Measurements from ENCODE around the gene EYS. TPM values are rescaled to one million over a fixed set of nuclear protein-coding genes. Genes with fewer than 3 reads are reported as not detected.

EYS gene
- total RNA-seq, 2 experiments from 2014 or later: not detected

DNA sequence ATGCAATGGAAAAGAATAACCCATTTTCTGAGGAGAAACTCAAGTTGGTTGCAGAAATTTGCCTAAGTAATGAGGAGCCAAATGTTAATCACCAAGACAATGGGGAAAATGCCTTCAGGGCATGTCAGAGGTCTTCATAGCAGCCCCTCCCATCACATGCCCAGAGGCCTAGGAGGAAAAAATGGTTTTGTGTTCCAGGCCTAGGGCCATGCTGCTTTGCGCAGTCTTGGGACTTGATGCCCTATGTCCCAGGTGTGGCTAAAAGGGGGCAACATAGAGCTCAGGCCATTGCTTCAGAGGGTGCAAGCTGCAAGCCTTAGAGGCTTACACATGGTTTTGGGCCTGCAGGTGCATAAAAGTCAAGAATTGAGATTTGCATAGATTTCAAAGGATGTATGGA is 485.9 kb downstream of the EYS start:
- Mint-ChIP-seq H3K4me1 (ENCODE audit: low read depth) (no peaks in the 10 kb centered on the region), H3K27ac (no peak overlapping the region), H3K4me3 (no peak overlapping the region), H3K36me3 (ENCODE audit: low read depth) (no peaks in the 10 kb centered on the region), H3K27me3 (no peaks in the 10 kb centered on the region), H3K9me3 (peaks cover 13% of the 10 kb centered on the region)
- H3K27me3 ChIP-seq (ENCODE audit: control insufficient read depth in 1 of 2, insufficient read depth in 2 of 2, low read length in 2 of 2): no peaks in the 10 kb centered on the region
- ATAC-seq (ENCODE audit: poor library complexity) (no peak), DNase-seq (no peak)
- POLR2A ChIA-PET: no interaction called here
- CTCF ChIA-PET: no interaction called here
- H3K9me3 ChIP-seq (ENCODE audit: control insufficient read depth in 1 of 2, insufficient read depth in 1 of 2, low read length in 2 of 2): peaks cover 4 to 8% of the 10 kb centered on the region in 2 experiments
- H3K27ac ChIP-seq (ENCODE audit: low read depth in 1 of 2, low read length in 2 of 2): no peak overlapping the region
- intact Hi-C loops (cut with DNase I, micrococcal nuclease): no loop called here
- no peaks in the 10 kb centered on the region for H3K4me1 ChIP-seq (ENCODE audit: insufficient read depth, low read length)
- TF ChIP-seq, protein P1, sequence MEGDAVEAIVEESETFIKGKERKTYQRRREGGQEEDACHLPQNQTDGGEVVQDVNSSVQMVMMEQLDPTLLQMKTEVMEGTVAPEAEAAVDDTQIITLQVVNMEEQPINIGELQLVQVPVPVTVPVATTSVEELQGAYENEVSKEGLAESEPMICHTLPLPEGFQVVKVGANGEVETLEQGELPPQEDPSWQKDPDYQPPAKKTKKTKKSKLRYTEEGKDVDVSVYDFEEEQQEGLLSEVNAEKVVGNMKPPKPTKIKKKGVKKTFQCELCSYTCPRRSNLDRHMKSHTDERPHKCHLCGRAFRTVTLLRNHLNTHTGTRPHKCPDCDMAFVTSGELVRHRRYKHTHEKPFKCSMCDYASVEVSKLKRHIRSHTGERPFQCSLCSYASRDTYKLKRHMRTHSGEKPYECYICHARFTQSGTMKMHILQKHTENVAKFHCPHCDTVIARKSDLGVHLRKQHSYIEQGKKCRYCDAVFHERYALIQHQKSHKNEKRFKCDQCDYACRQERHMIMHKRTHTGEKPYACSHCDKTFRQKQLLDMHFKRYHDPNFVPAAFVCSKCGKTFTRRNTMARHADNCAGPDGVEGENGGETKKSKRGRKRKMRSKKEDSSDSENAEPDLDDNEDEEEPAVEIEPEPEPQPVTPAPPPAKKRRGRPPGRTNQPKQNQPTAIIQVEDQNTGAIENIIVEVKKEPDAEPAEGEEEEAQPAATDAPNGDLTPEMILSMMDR (IDR thresholded peaks at IDR 0.05): no peak
- H3K36me3 ChIP-seq (ENCODE audit: insufficient read depth, low read length): no peaks in the 10 kb centered on the region
- no peak overlapping the region for H3K4me3 ChIP-seq (ENCODE audit: low read length)

DNA sequence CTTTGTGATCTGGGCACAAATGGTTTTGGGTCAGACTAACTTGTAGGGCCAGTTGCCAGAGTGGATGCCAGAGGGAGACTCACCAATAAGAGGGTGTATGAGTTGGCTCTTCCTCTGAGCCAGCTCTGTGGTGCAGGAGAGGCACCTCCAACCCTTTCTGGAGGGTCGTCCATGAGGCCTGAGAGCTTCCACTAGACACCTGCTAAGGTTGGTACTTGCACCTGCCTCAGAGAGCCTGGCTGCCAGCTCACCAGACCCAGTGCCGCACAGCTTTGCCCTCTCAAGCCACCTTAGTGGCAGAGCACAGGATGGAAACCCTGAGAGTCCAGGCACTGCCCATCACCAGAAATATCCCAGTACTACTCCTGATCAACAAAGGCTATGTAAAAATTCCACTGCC is 504.3 kb downstream of the EYS start:
- Mint-ChIP-seq H3K9me3 (peaks cover 12% of the 10 kb centered on the region), H3K4me1 (ENCODE audit: low read depth) (no peaks in the 10 kb centered on the region), H3K36me3 (ENCODE audit: low read depth) (no peaks in the 10 kb centered on the region), H3K27ac (no peak overlapping the region), H3K27me3 (no peaks in the 10 kb centered on the region), H3K4me3 (no peak overlapping the region)
- Histone ChIP-seq H3K4me3 (ENCODE audit: low read length) (no peak overlapping the region), H3K27ac (ENCODE audit: low read depth in 1 of 2, low read length in 2 of 2) (no peak overlapping the region), H3K9me3 (ENCODE audit: control insufficient read depth in 1 of 2, insufficient read depth in 1 of 2, low read length in 2 of 2) (peaks cover 0 to 9% of the 10 kb centered on the region in 2 experiments), H3K27me3 (ENCODE audit: control insufficient read depth in 1 of 2, insufficient read depth in 2 of 2, low read length in 2 of 2) (no peaks in the 10 kb centered on the region), H3K36me3 (ENCODE audit: insufficient read depth, low read length) (no peaks in the 10 kb centered on the region), H3K4me1 (ENCODE audit: insufficient read depth, low read length) (no peaks in the 10 kb centered on the region)
- TF ChIP-seq, protein P1 (IDR thresholded peaks at IDR 0.05): no peak
- ATAC-seq (ENCODE audit: poor library complexity): no peak
- ChIA-PET POLR2A (no interaction called here), CTCF (no interaction called here)
- no peak for DNase-seq
- intact Hi-C loops (cut with DNase I, micrococcal nuclease): no loop called here

DNA sequence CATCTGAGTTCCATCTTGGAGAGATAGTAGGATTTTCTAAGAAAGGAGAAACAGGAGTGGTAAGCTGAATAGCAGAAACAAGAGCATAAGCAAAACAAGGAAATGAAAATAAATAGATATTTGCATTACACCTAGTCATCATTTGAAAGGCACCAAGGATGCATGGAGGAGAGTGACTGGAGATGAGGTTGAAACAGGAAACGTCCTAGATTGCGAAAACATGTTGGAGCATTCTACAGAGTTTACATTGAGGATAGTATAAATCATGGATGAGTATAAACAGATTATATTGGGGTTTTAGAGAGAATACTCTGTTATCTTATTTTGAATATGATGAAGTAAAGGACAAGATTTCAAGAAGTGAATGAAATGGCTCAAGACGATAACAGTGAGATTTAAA is 507.3 kb downstream of the EYS start:
- Histone ChIP-seq H3K27ac (ENCODE audit: low read depth in 1 of 2, low read length in 2 of 2) (no peak overlapping the region), H3K27me3 (ENCODE audit: control insufficient read depth in 1 of 2, insufficient read depth in 2 of 2, low read length in 2 of 2) (no peaks in the 10 kb centered on the region), H3K36me3 (ENCODE audit: insufficient read depth, low read length) (no peaks in the 10 kb centered on the region), H3K4me1 (ENCODE audit: insufficient read depth, low read length) (no peaks in the 10 kb centered on the region), H3K9me3 (ENCODE audit: control insufficient read depth in 1 of 2, insufficient read depth in 1 of 2, low read length in 2 of 2) (peaks cover 0 to 9% of the 10 kb centered on the region in 2 experiments), H3K4me3 (ENCODE audit: low read length) (no peak overlapping the region)
- Mint-ChIP-seq H3K4me3 (no peak overlapping the region), H3K9me3 (peaks cover 9% of the 10 kb centered on the region), H3K27me3 (no peaks in the 10 kb centered on the region), H3K36me3 (ENCODE audit: low read depth) (no peaks in the 10 kb centered on the region), H3K27ac (no peak overlapping the region), H3K4me1 (ENCODE audit: low read depth) (no peaks in the 10 kb centered on the region)
- intact Hi-C loops (cut with DNase I, micrococcal nuclease): no loop called here
- ChIA-PET CTCF (no interaction called here), POLR2A (no interaction called here)
- DNase-seq (no peak), ATAC-seq (ENCODE audit: poor library complexity) (no peak)
- TF ChIP-seq, protein P1 (IDR thresholded peaks at IDR 0.05): no peak
